NOMO-1 (cell line): Measurements from ENCODE around the gene PTER.

Experiments used
- DNase-seq, 2 experiments: peaks; one replicate each; lab custom pipeline; 2025; ENCODE audit not compliant: unreplicated experiment in 2 of 2; lab: John Stamatoyannopoulos, UW

Gene PTER

DNA sequence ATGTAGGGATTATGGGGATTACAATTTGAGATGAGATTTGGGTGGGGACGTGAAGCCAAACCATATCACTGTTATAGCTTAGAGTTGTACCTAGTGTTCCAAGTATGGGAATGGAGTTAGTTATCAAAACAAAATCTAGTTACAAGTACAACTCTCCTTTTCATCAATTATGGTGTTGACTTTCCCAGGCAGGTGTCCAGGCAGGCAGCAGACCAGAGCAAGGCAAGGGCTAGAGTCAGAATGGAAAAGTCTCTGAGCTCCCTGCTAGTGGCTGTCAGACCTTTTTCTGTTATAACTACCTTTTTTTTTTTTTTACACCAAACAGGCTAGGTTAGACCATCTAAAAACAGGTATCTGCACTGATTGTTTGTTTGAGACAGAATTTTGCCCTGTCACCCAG, 29.2 kb downstream of the PTER start:
- no peak for DNase-seq

DNA sequence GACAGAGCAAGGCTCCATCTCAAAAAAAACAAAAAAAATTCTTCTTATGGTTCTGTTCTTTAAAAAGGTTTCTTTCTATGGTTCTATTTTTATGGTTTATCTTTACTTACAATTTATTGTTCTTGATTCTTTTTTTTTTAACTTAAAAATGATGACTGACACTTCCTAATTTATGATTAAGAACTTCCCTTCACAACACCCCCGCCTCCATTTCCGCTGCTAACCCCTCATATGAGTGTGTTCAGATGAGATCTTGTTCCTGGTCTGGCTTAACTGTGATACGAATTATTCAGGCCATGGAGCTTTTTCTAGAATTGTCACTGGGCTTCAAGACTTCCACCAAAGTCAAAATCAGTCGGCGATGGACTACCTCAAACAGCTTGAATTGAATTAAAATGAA, 33.9 kb downstream of the PTER start:
- no peak for DNase-seq

DNA sequence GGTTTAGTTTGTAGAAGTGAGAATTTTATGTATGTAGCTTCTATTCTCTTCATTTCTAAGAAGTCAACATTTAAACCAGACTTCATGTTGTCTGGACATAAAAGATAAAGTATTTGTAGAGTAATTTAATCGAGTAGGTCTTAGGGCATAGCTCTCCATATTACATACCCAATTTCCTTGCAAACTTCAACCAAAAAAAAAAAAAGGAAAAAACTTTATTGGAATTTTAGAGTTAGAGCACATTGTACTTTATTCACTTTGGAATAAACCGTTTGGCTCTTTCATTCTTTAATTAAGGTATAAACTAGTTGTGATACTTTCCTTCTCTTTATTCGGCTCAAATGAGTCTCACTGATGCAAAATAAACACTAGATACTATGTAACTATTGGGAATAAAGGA, 36.0 kb downstream of the PTER start:
- DNase-seq = no peak

DNA sequence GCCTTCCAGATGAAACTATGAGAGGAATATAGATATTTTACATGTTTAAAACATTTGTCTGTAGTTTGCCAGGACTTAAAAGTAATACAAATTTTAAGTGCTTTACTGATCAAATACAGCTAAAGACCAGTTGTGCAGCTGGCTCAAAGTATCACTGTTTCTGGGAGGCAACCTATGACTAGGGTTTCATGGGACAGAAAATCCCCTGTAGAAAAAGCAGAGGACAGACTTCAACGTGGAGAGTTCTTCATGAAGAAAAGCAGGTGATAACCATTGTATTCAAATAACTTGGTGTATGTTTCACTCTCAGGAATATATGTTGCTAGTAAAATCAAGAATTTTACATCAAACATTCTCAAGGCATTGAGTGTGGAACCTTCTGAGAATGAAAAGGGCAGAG, 40.9 kb downstream of the PTER start:
- no peak for DNase-seq

DNA sequence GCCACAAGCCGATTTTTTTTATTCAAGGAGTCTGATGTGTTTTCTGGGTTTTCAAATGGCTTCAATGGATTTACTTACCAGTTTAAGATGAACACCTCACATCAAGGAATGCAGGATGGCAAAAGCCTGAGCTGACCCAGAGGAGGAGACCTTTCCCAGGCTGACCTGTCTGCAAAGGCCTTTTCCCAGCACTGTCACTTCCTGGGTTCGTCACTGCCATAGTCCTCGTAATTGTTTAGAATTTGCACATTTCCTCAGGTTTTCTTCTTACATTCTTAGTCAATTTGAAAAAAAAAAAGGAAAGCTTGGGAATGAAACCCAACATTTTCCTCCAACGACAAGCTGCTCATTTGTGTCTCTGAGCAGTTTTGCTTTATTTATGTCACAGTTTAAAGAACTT, 42.0 kb downstream of the PTER start:
- DNase-seq = no peak

DNA sequence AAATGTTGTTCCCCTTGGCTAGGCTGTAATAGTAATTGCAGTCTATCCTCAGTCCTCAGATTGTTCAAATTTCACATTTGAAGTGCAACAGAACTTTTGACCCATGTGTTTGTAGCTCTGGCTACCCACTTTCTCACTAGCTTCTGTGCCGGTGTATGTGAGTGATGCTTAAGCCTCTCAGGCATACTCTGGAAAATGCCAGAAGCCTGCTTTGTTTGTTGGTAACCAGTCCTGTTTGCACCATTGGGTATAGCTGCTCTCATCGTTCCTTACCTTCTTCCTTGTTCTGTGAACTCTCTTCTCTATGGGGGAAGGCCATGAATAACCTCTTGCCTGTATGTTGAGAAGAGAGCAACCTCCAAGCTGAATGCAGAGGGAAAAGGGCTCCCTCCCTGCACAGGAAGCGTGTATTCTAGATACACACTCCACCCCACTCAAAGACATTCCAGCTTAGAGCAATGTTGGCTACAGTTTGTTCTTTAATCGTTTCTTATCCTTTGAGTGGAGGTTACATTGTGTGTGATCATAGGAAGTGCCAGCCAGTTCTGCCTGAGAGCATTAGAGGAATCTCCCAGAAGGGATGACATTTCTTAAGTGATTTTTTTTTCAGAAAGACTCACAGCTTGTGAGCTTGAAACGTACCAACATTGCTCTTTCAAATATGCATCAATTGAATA, 44.4 kb downstream of the PTER start:
- DNase-seq = no peak

DNA sequence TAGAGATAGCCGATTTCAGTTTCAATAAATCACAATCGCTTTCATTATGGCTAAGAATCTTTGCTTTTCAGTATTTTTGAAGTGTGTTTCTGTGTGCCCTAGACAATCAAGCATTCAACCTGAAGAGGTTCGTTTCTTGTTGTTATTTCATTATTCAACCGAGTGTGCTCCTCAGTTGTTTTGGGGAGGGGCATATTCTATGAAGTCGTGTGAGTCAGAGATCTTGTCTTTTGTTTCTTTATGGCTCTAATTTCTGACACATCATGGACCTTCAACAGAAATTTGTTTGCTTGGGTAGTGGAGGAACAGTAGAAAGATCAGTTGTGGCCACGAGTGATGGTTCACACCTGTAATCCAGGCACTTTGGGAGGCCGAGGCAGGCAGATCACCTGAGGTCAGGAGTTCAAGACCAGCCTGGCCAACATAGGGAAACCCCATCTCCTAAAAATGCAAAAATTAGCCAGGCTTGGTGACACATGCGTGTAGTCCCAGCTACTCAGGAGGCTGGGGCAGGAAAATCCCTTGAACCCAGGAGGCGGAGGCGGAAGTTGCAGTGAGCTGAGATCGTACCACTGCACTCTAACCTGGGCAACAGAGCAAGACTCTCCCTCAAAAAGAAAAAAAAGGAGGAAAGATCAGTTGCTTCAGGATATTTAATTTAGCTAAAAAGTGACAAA, 46.6 kb downstream of the PTER start:
- no peak for DNase-seq

DNA sequence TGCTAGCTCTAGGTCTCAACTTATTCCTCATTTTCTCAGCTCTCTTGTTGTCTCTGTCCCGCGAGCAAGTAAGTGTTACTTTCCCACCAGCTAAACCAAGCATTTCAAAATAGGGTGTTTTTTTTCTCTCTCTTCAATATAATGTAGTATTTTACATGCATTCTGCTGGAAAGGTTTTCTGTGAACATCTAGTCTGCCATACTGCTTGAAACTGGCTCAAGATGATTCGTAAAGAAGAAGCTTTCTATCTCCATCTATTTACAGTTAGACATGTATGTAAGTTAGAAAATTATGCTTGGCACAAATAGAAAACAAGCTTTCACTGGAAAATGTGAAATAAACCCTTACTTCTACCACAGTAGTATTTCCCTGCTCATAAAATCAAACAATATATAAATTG, 53.7 kb downstream of the PTER start:
- no peak for DNase-seq

DNA sequence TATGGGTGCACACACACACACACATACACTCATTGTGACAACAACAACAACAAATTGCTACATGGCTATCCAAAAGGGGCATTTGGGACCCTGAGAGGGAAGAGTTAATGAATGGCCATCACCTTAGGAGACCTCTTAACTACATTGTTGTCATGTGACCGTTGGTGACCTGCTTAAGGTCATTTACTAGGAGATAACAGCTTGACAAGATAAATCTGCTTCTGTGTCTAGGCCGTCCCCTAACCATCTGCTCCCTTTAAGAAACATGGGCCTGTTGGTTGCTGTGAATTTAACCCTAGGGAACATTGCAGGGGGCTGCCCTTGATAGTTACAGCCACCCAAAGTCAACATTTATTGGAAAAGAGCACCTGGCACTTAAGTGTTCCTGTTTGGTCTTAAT, 55.1 kb downstream of the PTER start:
- no peak for DNase-seq

DNA sequence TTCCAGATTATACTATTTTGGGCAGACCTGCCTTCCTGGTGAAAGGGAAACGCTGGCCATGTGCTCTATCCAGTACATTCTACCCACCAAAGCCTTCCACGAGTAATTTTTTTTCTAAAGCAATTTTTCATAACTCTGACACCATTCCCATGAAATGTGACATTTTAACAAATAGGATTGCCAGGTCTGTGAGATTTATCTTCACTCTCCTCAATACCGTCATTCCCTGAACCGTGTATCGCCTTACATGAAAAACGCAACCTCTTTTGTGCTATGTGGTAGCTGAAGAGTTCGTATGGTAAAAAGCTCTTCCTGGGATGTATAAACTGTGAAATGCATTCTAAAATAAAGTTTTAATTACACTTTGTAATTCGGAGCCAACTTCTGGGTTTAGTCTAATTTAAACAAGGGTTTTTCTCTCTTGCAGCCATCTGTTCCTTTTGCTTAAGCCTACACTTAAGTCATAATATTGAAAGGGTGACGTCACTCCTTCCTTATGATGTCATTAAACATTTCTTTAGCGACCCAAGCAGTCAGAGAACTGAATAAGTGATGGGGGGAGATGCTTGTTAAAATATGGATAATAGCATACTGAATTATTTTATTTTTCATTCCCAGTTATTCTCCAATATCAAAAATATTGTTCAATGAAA, 57.2 kb downstream of the PTER start:
- DNase-seq = no peak

DNA sequence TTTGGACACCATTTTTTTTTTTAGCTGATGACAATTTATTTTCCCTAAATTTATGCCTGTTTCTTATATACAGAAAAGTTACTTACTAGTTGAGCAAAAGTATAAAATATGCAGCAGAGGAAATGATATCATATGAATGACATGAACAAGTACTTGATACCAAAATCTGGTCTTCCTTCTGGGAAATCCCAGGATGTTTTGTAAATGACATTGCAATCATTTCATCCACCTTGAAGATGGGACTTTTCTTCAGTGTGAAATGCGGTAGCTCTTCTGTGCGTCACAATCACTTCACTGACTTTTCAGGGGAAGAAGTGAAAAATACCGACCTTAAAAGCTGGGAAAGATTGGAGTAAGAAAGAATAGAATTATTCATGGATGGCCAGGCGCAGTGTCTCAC, 61.1 kb downstream of the PTER start:
- no peak for DNase-seq

DNA sequence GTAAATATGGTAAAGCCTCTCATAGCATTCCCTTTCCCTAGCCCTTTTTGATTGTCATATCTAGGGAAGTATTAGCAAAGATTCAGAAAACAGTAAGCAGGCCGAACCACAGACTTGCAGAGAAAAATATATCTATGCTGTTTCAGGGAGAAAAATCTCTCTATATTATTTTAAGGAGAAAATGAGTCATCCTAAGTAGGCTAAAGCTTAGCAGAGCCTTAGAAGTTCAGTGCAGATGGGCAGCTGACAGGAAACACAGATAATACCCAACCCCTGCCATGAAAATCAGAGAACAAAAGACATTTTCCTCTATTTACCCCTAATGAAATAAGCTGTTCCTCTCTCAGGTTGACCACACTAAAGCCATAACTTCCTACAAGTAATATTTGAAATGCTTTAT, 68.4 kb downstream of the PTER start:
- no peak for DNase-seq

DNA sequence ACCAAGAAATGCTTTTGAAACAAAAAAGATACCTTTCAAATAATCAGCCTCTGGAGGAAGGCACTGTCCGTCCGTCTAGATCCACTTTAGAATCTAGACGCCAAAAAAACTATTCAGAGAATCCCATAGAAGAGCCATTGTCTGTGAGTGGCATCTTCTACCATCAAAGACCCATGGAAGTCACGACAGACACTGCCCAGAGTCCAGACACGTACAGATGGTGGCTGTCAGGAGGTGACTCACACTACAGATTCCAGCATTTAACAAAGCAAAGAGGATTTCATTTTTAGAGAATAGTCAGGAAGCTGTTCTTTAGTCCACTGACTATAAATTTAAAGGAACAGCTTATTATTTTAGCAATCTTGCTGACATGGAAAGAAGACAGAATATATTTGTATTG, 73.2 kb downstream of the PTER start:
- DNase-seq = no peak

DNA sequence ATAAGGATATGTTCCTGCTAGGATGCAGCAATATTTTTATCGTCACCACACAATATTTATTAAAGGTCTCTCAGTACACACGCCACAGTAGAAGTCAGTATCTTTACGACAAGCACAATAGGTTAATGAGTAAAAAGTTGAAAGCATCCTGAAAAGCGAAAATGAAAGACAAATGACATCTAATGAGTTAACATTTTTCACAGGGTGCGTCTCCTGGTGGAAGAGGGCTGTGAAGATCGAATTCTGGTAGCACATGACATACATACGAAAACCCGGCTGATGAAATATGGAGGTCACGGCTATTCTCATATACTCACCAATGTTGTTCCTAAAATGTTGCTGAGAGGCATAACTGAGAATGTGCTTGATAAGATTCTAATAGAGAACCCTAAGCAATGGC, 74.0 kb downstream of the PTER start:
- no peak for DNase-seq

DNA sequence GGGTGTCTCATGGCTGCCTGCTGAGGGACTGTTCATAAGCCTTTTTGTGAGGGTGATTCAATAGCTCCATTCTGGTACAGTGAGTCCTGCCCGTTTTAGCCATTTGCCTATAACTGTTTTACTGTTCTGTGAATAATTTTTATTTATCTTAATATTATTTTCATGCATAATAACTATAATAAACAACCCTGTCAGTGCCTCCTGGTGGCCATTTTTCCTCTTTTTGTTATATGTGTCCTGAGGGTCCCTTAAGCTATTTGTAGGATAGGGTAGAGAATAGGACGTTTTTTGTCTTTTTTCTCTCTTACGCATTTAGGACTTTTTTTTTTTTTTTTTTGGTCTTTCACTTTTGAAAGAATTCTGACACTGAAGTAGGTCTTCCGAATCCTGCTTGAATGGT, 82.0 kb downstream of the PTER start:
- no peak for DNase-seq

DNA sequence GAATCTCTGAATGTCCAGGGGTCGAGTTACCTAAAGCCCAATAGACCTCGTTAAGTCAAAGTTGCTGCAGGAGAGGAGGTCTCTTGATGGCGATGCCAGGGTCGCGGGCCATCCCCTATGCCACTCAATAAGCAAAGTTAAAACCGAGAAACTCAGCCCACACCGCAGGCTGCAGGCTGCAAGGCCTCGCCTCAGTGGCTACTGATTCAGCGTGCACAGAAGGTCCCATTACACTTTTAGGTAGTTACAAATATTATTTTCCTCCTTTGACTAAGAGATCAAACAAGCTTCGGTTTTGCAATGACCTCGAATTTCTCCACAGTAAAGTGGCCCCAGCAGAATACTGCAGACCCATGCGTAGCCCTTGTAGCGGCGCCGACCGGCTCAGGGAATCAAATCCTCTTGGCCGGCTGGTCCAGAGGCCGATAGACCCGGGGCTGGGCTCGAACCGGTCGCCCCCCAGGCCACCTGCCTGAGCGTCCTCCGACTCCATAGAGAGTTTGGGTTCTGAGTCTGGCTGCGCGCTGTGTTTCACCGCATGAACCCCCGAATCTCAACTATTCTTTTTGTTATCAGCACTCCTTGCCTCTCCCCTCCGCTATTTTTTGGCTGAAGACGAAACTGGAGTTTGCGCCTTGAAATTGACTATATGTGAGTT, 82.6 kb downstream of the PTER start:
- DNase-seq = no peak

DNA sequence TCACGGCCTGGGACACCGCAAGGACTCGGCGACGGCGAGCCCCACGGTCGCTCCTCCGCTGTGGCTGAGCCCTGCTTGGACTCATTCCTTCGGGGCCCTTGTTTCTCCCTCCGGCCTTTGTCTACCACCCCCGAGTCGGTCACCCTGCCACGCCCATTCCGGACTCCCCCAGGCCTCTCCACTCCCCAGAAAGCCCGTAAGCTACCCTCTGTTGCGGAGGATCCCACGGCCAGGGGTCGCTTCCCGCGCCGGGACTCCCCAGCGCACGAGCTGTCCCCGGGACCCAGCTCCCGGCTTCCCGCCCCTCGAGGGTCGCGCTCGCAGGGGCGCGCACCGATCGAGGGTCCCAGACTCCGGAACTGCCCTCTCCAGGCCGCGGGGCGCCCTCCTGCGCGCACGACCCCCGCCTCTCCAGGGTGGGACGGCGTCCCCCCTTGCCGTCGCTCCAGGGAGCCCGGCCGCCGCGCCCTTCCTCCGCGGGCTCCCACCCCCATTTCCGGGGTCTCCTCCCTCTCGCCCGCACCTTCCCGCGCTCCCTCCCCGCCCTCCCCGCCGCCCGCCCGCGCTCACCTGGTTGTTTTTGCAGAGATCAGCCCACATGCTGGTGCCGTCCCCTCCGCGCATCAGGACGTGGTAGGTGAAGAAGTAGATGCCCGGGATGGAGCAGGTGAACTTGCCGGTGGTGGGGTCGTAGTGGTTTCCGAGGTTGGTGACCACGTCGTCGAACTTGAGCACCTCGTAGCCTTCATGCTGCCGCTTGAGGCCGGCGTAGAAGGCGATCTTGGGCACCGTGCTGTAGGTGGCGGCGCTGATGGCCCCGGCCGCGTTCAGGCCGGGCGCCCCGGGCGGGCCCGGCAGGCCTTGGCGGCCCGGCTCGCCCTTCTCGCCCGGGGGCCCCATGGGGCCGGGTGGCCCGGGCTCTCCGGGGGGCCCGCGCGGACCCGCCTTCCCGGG, 83.4 kb downstream of the PTER start:
- no peak for DNase-seq

DNA sequence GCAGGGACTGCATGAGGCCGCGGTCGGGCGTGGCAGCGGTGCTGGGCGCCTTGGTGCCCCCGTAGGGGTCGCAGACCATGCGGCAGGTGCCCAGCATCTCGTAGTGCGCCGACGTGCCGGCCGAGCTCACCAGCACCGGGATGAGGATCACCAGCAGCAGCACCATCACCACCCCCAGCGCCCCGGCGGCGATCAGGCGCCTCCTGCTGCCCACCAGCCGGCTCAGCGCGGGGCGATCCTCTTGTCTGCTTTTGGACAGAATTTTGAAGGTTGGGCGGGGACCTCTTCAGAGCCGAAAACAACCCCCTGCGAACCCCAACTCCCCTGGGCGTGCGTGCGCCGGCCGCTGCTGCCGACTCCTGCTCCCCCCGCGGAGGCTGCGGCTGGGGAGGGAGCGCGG, 84.1 kb downstream of the PTER start:
- DNase-seq = peak; percentile 8 to 36

DNA sequence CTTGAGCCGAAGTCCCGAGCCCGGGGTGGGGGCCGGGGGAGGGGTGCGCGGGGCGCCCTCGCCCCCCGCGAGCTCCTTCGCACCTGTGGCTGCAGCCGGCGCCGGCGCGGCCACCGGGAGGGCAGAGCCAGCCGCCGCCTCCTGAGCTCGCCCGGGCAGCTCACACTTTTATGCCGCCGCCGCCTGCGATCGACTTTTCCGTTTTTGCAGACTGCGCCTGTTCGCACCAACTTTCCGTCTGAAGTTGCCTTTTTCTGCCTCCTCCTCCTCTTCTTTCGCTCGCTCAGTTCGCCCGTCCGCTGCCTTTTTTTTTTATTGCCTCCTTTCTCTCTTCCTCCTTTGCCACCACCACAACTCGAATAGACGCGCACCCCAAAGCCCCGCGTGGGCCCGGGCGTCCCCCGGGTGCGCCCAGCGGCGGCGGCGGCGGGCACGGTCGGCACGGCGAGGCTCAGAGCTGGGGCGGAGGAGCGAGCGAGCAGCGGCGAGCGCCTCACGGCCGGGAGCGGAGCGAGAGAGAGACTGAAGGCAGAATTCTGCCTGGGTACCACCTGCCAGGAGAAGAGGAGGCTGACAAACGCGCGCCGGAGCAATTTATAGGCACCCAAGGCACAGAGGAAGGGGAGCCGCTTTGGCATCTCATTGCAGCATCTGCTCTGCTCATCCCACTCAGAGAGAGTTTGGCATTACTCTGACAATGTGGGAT, 84.7 kb downstream of the PTER start, which contains the start of gene C1QL3:
TSS of gene C1QL3 (minus strand) at position 569 of the 706 bp plus-strand sequence. CDS start 814 bp downstream, outside the sequence.
- peak; percentile 8 to 34 for DNase-seq

DNA sequence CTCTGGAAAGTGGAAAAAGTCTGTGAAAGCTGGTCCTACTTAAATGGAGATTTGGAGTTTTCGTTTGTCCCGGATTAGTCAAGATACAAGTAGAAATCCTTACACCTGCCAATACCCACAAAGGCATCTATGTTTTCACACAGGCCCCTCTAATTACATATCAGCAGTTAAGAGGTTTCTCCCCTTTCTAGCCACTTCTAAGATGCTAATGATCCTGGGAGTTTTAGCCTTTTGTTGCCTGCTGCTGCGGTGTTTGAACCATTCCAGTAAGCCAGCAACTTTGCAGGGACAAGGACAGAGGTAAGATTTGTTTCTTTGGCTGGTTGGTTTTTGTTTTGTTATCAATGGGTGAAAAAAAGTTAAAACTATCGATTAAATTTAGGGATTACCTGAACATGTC, 90.6 kb downstream of the PTER start:
- DNase-seq = no peak
